ENCODE data around the gene BIN1.

BIN1 gene

GRCh38 chr2:127048969-127049897 is 57.7 kb downstream of the BIN1 start:
- Mint-ChIP-seq H3K9me3 (peaks cover 2% of the 10 kb centered on the region), H3K36me3 (peaks cover 31% of the 10 kb centered on the region), H3K4me1 (peaks cover 23% of the 10 kb centered on the region), H3K4me3 (no peak overlapping the region), H3K27me3 (no peaks in the 10 kb centered on the region), H3K27ac (no peak overlapping the region)
- ATAC-seq: no peak

GRCh38 chr2:127048618-127048935 is 58.4 kb downstream of the BIN1 start:
- Mint-ChIP-seq H3K36me3 (peaks cover 28% of the 10 kb centered on the region), H3K4me1 (peaks cover 23% of the 10 kb centered on the region), H3K4me3 (no peak overlapping the region), H3K27ac (no peak overlapping the region), H3K27me3 (no peaks in the 10 kb centered on the region), H3K9me3 (peaks cover 2% of the 10 kb centered on the region)
- ATAC-seq: no peak

- H3K4me1 Mint-ChIP-seq: peaks cover 18% of the 10 kb centered on the region
- H3K27me3 Mint-ChIP-seq: no peaks in the 10 kb centered on the region
- H3K4me3 Mint-ChIP-seq: no peak overlapping the region
- H3K9me3 Mint-ChIP-seq: peaks cover 2% of the 10 kb centered on the region
- H3K27ac Mint-ChIP-seq: no peak overlapping the region
- no peak for ATAC-seq
- H3K36me3 Mint-ChIP-seq: peaks cover 28% of the 10 kb centered on the region
Measured at GRCh38 chr2:127047716-127048617, 59.0 kb downstream of the BIN1 start.

- ATAC-seq: no peak
- Mint-ChIP-seq H3K4me1 (peaks cover 14% of the 10 kb centered on the region), H3K4me3 (no peak overlapping the region), H3K9me3 (peaks cover 2% of the 10 kb centered on the region), H3K27ac (no peak overlapping the region), H3K36me3 (peaks cover 28% of the 10 kb centered on the region), H3K27me3 (no peaks in the 10 kb centered on the region)
Measured at GRCh38 chr2:127047054-127047453, 59.9 kb downstream of the BIN1 start.

GRCh38 chr2:127046579-127046978 is 60.4 kb downstream of the BIN1 start:
- no peaks in the 10 kb centered on the region for H3K27me3 Mint-ChIP-seq
- H3K4me1 Mint-ChIP-seq: peaks cover 14% of the 10 kb centered on the region
- no peak for ATAC-seq
- no peak overlapping the region for H3K27ac Mint-ChIP-seq
- H3K9me3 Mint-ChIP-seq: peaks cover 2% of the 10 kb centered on the region
- H3K36me3 Mint-ChIP-seq: peaks cover 28% of the 10 kb centered on the region
- H3K4me3 Mint-ChIP-seq: no peak overlapping the region

GRCh38 chr2:127045792-127046501 is 61.0 kb downstream of the BIN1 start:
- peaks cover 2% of the 10 kb centered on the region for H3K9me3 Mint-ChIP-seq
- peaks cover 28% of the 10 kb centered on the region for H3K36me3 Mint-ChIP-seq
- H3K27me3 Mint-ChIP-seq: no peaks in the 10 kb centered on the region
- H3K4me1 Mint-ChIP-seq: peaks cover 14% of the 10 kb centered on the region
- H3K27ac Mint-ChIP-seq: no peak overlapping the region
- H3K4me3 Mint-ChIP-seq: no peak overlapping the region
- ATAC-seq: no peak

GRCh38 chr2:127044977-127045661 is 61.8 kb downstream of the BIN1 start:
- H3K36me3 Mint-ChIP-seq: peaks cover 22% of the 10 kb centered on the region

GRCh38 chr2:127044165-127044718 is 62.7 kb downstream of the BIN1 start:
- H3K36me3 Mint-ChIP-seq: peaks cover 14% of the 10 kb centered on the region
- no peak overlapping the region for H3K27ac Mint-ChIP-seq
- H3K9me3 Mint-ChIP-seq: peaks cover 2% of the 10 kb centered on the region
- H3K4me3 Mint-ChIP-seq: no peak overlapping the region
- peaks cover 12% of the 10 kb centered on the region for H3K4me1 Mint-ChIP-seq
- H3K27me3 Mint-ChIP-seq: no peaks in the 10 kb centered on the region
- no peak for ATAC-seq

More at GRCh38 chr2:127044977-127045661, 61.8 kb downstream of the BIN1 start:
- Mint-ChIP-seq H3K4me3 (no peak overlapping the region), H3K4me1 (peaks cover 9% of the 10 kb centered on the region), H3K9me3 (peaks cover 2% of the 10 kb centered on the region), H3K27ac (no peak overlapping the region), H3K27me3 (no peaks in the 10 kb centered on the region)
- ATAC-seq: no peak

GRCh38 chr2:127043367-127044164 is 63.4 kb downstream of the BIN1 start:
- Mint-ChIP-seq H3K9me3 (peaks cover 2% of the 10 kb centered on the region), H3K27me3 (no peaks in the 10 kb centered on the region), H3K27ac (no peak overlapping the region), H3K4me1 (peaks cover 14% of the 10 kb centered on the region), H3K4me3 (no peak overlapping the region), H3K36me3 (peaks cover 12% of the 10 kb centered on the region)
- ATAC-seq: no peak

GRCh38 chr2:127041259-127041970 is 65.5 kb downstream of the BIN1 start:
- peaks cover 14% of the 10 kb centered on the region for H3K4me1 Mint-ChIP-seq
- no peaks in the 10 kb centered on the region for H3K9me3 Mint-ChIP-seq
- H3K27me3 Mint-ChIP-seq: no peaks in the 10 kb centered on the region
- no peak overlapping the region for H3K4me3 Mint-ChIP-seq
- no peaks in the 10 kb centered on the region for H3K36me3 Mint-ChIP-seq
- no peak overlapping the region for H3K27ac Mint-ChIP-seq
- no peak for ATAC-seq

- Mint-ChIP-seq H3K4me3 (no peak overlapping the region), H3K9me3 (no peaks in the 10 kb centered on the region), H3K27me3 (no peaks in the 10 kb centered on the region), H3K27ac (peak overlapping the region; percentile 42), H3K4me1 (peaks cover 14% of the 10 kb centered on the region), H3K36me3 (no peaks in the 10 kb centered on the region)
- ATAC-seq: peak; percentile 31
Measured at GRCh38 chr2:127040169-127040568, 66.8 kb downstream of the BIN1 start.

GRCh38 chr2:127039387-127040031 is 67.4 kb downstream of the BIN1 start:
- Mint-ChIP-seq H3K9me3 (no peaks in the 10 kb centered on the region), H3K27ac (peak overlapping the region; percentile 42), H3K4me1 (peaks cover 14% of the 10 kb centered on the region), H3K36me3 (no peaks in the 10 kb centered on the region), H3K27me3 (no peaks in the 10 kb centered on the region), H3K4me3 (no peak overlapping the region)
- ATAC-seq: peak; percentile 81

GRCh38 chr2:127037476-127037875 is 69.5 kb downstream of the BIN1 start:
- H3K36me3 Mint-ChIP-seq: no peaks in the 10 kb centered on the region
- no peaks in the 10 kb centered on the region for H3K27me3 Mint-ChIP-seq
- H3K4me3 Mint-ChIP-seq: no peak overlapping the region
- no peak overlapping the region for H3K27ac Mint-ChIP-seq
- no peaks in the 10 kb centered on the region for H3K9me3 Mint-ChIP-seq
- ATAC-seq: no peak
- H3K4me1 Mint-ChIP-seq: peaks cover 14% of the 10 kb centered on the region

Data from stimulated activated memory B cell treated with anti-CD40 and anti-IgM and Interleukin-4, amounts not matched to agents 10 μg/mL and 1 μg/mL and 100 μg/mL, for 72 hours (primary cell).